Adrenal gland (tissue), 12 donors: Measurements from ENCODE around the gene NRBP1. TPM values are rescaled to one million over a fixed set of nuclear protein-coding genes. Genes with fewer than 3 reads are reported as not detected.
A peak's percentile ranks its signal among the peaks of the same experiment; 100 is the strongest.

ENCODE experiments used
- DNase-seq, 7 donors: peaks; one replicate each; pipeline ENCODE4 v3.0.0-alpha.2; 2019 to 2020
- H3K27ac ChIP-seq, 5 donors: fragments of 200-600 bp; sonication (generic) in 4 of 5; 1 replicate in 3 of 5; 2 replicates in 2 of 5; pipeline versions ENCODE4 v1.5.1 to v1.8.0; 2016 to 2020; ENCODE audit warnings: mild to moderate bottlenecking in 1 of 5
- H3K27me3 ChIP-seq: fragments of 200-600 bp; 2 replicates; pipeline ENCODE4 v1.8.0; 2021
- H3K36me3 ChIP-seq, 2 donors: fragments of 200-600 bp; replicated peaks in 1 of 2; 1 replicate in 1 of 2; 2 replicates in 1 of 2; pipeline versions ENCODE4 v1.5.1 to v1.8.0; 2018 to 2022
- H3K4me1 ChIP-seq, 2 donors: fragments of 200-600 bp; replicated peaks in 1 of 2; 1 replicate in 1 of 2; 2 replicates in 1 of 2; pipeline versions ENCODE4 v1.5.1 to v1.8.0; 2018 to 2021
- H3K4me3 ChIP-seq, 4 donors: fragments of 200-600 bp; sonication (generic) in 3 of 4; one replicate each; pipeline ENCODE4 v1.5.1; 2016 to 2018
- H3K9me3 ChIP-seq, 3 donors: fragments of 200-600 bp; sonication (generic) in 1 of 3; replicated peaks in 1 of 3; 1 replicate in 2 of 3; 2 replicates in 1 of 3; pipeline versions ENCODE4 v1.5.1 to v1.8.0; 2016 to 2021
- CTCF ChIP-seq, 6 experiments: fragments of 450-650 bp in 4 of 6; fragments of 200-600 bp in 2 of 6; sonication (generic) in 1 of 6; IDR thresholded peaks; 1 replicate in 5 of 6; 2 replicates in 1 of 6; pipeline versions ENCODE4 v1.5.1 to v1.8.0; 2016 to 2021; ENCODE audit warnings: antibody characterized with exemption in 6 of 6, mild to moderate bottlenecking in 2 of 6, moderate library complexity in 1 of 6
- POLR2A ChIP-seq, 2 donors: fragments of 450-650 bp; IDR thresholded peaks; one replicate each; pipeline ENCODE4 v1.6.1; 2017; ENCODE audit warnings: antibody characterized with exemption in 2 of 2, mild to moderate bottlenecking in 2 of 2, moderate library complexity in 1 of 2
- WGBS, 4 donors: extraction: QIAGEN DNeasy Blood & Tissue Kit in 2 of 4; methylation state at CpG; one replicate each; pipeline versions ENCODE4 v1.1.5 to v1.1.7; 2013 to 2017; 5-methylcytosine and 5-hydroxymethylcytosine counted together
- intact Hi-C, 2 donors: fragments of 100-400 bp; cut with DNase I; formaldehyde crosslinking; loops; one replicate each; pipeline versions ENCODE4 v1.14.1 to v1.15.0; 2022 to 2023
- polyA plus RNA-seq, 3 donors: library from polyadenylated mRNA; stranded (reverse); fragments of 200-250 nt in 2 of 3; fragments of 350-450 nt in 1 of 3; fragmentation: Illumina TruSeq in 1 of 3; extraction: RNeasy Lipid Tissue Mini Kit (QIAGEN cat#74804) in 1 of 3; gene quantifications; one replicate each; pipeline ENCODE4 v1.2.3, GENCODE V29; 2013 to 2014
- total RNA-seq, 9 donors: library from RNA; depleted of rRNA in 4 of 9; stranded (reverse); fragments of >200 nt in 4 of 9; fragments of 120-200 nt in 1 of 9; fragmentation: NEBNext Ultra II Directional in 1 of 9; extraction: Animal tissue kit (Norgen Biotek cat#: 25700) in 1 of 9; gene quantifications; one replicate each; pipeline versions ENCODE4 v1.1.0 to v1.2.4, GENCODE V29; 2013 to 2023
- donor health status: healthy with polysubstance abuse.
- donor health status: Bipolar disorder and iron deficiency.
- donor health status: DM: yes; HTN: yes; CAD: no.
- donor health status: DM: no; HTN: no; CAD: no.
- donor health status: DM: no; HTN: no; CAD: no.
- donor health status: DM: yes; HTN: yes; CAD: no.

NRBP1 gene
- total and polyA plus RNA-seq, 12 donors, result 48.4 to 126 (median 73.8) TPM

- H3K9me3 ChIP-seq, result no peaks in the 10 kb centered on the region
- 90 to 94% (median 91%) methylated on average over 6 of the region's 6 CpGs for WGBS, 4 donors
- no peak for TF ChIP-seq POLR2A (IDR thresholded peaks at IDR 0.05)
- no peak for TF ChIP-seq CTCF (IDR thresholded peaks at IDR 0.05)
- no peaks in the 10 kb centered on the region for H3K27me3 ChIP-seq
- no peak for DNase-seq
- H3K4me1 ChIP-seq, result peaks cover 0 to 21% of the 10 kb centered on the region in 2 donors
- intact Hi-C loops, result no loop called here
- H3K36me3 ChIP-seq, result peaks cover 0 to 76% of the 10 kb centered on the region in 2 donors
- no peak overlapping the region for H3K4me3 ChIP-seq
- no peak overlapping the region for H3K27ac ChIP-seq
These were observed 7.2 kb downstream of the NRBP1 start for GRCh38 chr2:27435628-27436027.

GRCh38 chr2:27441226-27441926, 12.9 kb downstream of the NRBP1 start:
- H3K27me3 ChIP-seq, result no peaks in the 10 kb centered on the region
- intact Hi-C loops, result no loop called here
- 74 to 93% (median 87%) methylated on average over 10 of the region's 10 CpGs for WGBS, 4 donors
- H3K36me3 ChIP-seq, result peaks cover 0 to 57% of the 10 kb centered on the region in 2 donors
- H3K9me3 ChIP-seq, result no peaks in the 10 kb centered on the region
- no peak for TF ChIP-seq POLR2A (IDR thresholded peaks at IDR 0.05)
- no peak for TF ChIP-seq CTCF (IDR thresholded peaks at IDR 0.05)
- H3K4me3 ChIP-seq, result no peak overlapping the region
- no peak overlapping the region for H3K27ac ChIP-seq
- DNase-seq, result no peak
- no peaks in the 10 kb centered on the region for H3K4me1 ChIP-seq

- Histone ChIP-seq H3K36me3 (peaks cover 0 to 51% of the 10 kb centered on the region in 2 donors), H3K27ac (peak within 1 kb of the TSS in 2 of 5 donors; percentile 20 to 30), H3K4me3 (peak within 1 kb of the TSS in 1 of 4 donors; percentile 43), H3K9me3 (no peaks in the 10 kb centered on the region), H3K27me3 (no peaks in the 10 kb centered on the region), H3K4me1 (no peaks in the 10 kb centered on the region)
- intact Hi-C loops, result no loop called here
- peak in 1 of 6 experiments; percentile 6 for TF ChIP-seq CTCF (IDR thresholded peaks at IDR 0.05)
- no peak for TF ChIP-seq POLR2A (IDR thresholded peaks at IDR 0.05)
- peak in 4 of 7 donors; percentile 16 to 49 (median 36) for DNase-seq
- WGBS, 4 donors, result 43 to 77% (median 61%) methylated on average over 19 to 80 of the region's 80 CpGs
These were observed 13.8 kb downstream of the NRBP1 start, which contains the start of gene KRTCAP3 for GRCh38 chr2:27441958-27442919. Gene KRTCAP3, plus strand, starts transcription at chr2:27442381. Its CDS starts 32 bp downstream, at chr2:27442413.

- peaks cover 0 to 50% of the 10 kb centered on the region in 2 donors for H3K36me3 ChIP-seq
- DNase-seq, result peak in 2 of 7 donors; percentile 7 to 22
- intact Hi-C loops, result no loop called here
- H3K27ac ChIP-seq, result peak overlapping the region in 2 of 5 donors; percentile 20 to 30
- WGBS, 4 donors, result 70 to 88% (median 79%) methylated on average over 2 to 6 of the region's 6 CpGs
- no peak overlapping the region for H3K4me3 ChIP-seq
- H3K27me3 ChIP-seq, result no peaks in the 10 kb centered on the region
- H3K4me1 ChIP-seq, result no peaks in the 10 kb centered on the region
- H3K9me3 ChIP-seq, result no peaks in the 10 kb centered on the region
- TF ChIP-seq CTCF (IDR thresholded peaks at IDR 0.05), result no peak
These were observed 14.5 kb downstream of the NRBP1 start for GRCh38 chr2:27442920-27443282.
